ENCODE results near the gene USP22.

USP22 gene

GRCh38 chr17:21016826-21017225 is 26.0 kb downstream of the USP22 start:
- no peak for DNase-seq (ENCODE audit: low read depth in 1 of 2, low spot score in 1 of 2)
- no peak for TF ChIP-seq GABPA (IDR thresholded peaks at IDR 0.05; ENCODE audit: low read depth)
- TF ChIP-seq CTCF (IDR thresholded peaks at IDR 0.05; ENCODE audit: insufficient read depth, low read length), result no peak
- no peak for TF ChIP-seq POLR2AphosphoS5 (IDR thresholded peaks at IDR 0.05; ENCODE audit: low read depth)
- TF ChIP-seq REST (IDR thresholded peaks at IDR 0.05; ENCODE audit: insufficient replicate concordance, low read depth), result no peak
- no peak for TF ChIP-seq SPI1 (IDR thresholded peaks at IDR 0.05; ENCODE audit: borderline replicate concordance, low read depth)
- H3K4me3 ChIP-seq (replicated peaks; ENCODE audit: insufficient read depth, low read length), result no peak overlapping the region
- no peak overlapping the region for H3K27ac ChIP-seq (replicated peaks)
- no peaks in the 10 kb centered on the region for H3K27me3 ChIP-seq (ENCODE audit: insufficient read depth, poor library complexity, severe bottlenecking)

- Histone ChIP-seq H3K4me3 (replicated peaks; ENCODE audit: insufficient read depth, low read length) (no peak overlapping the region), H3K27me3 (ENCODE audit: insufficient read depth, poor library complexity, severe bottlenecking) (no peaks in the 10 kb centered on the region), H3K27ac (replicated peaks) (no peak overlapping the region)
- TF ChIP-seq GABPA (IDR thresholded peaks at IDR 0.05; ENCODE audit: low read depth) (no peak), REST (IDR thresholded peaks at IDR 0.05; ENCODE audit: insufficient replicate concordance, low read depth) (no peak), POLR2AphosphoS5 (IDR thresholded peaks at IDR 0.05; ENCODE audit: low read depth) (no peak)
- no peak for DNase-seq (ENCODE audit: low read depth in 1 of 2, low spot score in 1 of 2)
These were observed 27.2 kb downstream of the USP22 start for GRCh38 chr17:21015564-21015963.

GRCh38 chr17:21014498-21014897 is 28.3 kb downstream of the USP22 start:
- TF ChIP-seq CTCF (IDR thresholded peaks at IDR 0.05; ENCODE audit: insufficient read depth, low read length) (no peak), POLR2AphosphoS5 (IDR thresholded peaks at IDR 0.05; ENCODE audit: low read depth) (no peak), GABPA (IDR thresholded peaks at IDR 0.05; ENCODE audit: low read depth) (no peak), REST (IDR thresholded peaks at IDR 0.05; ENCODE audit: insufficient replicate concordance, low read depth) (no peak), SPI1 (IDR thresholded peaks at IDR 0.05; ENCODE audit: borderline replicate concordance, low read depth) (no peak)
- Histone ChIP-seq H3K27me3 (ENCODE audit: insufficient read depth, poor library complexity, severe bottlenecking) (no peaks in the 10 kb centered on the region), H3K27ac (replicated peaks) (no peak overlapping the region), H3K4me3 (replicated peaks; ENCODE audit: insufficient read depth, low read length) (no peak overlapping the region)
- no peak for DNase-seq (ENCODE audit: low read depth in 1 of 2, low spot score in 1 of 2)

GRCh38 chr17:21013983-21014382 is 28.8 kb downstream of the USP22 start:
- no peaks in the 10 kb centered on the region for H3K27me3 ChIP-seq (ENCODE audit: insufficient read depth, poor library complexity, severe bottlenecking)
- TF ChIP-seq GABPA (IDR thresholded peaks at IDR 0.05; ENCODE audit: low read depth), result no peak
- TF ChIP-seq CTCF (IDR thresholded peaks at IDR 0.05; ENCODE audit: insufficient read depth, low read length), result no peak
- TF ChIP-seq REST (IDR thresholded peaks at IDR 0.05; ENCODE audit: insufficient replicate concordance, low read depth), result no peak
- TF ChIP-seq SPI1 (IDR thresholded peaks at IDR 0.05; ENCODE audit: borderline replicate concordance, low read depth), result no peak
- no peak for TF ChIP-seq POLR2AphosphoS5 (IDR thresholded peaks at IDR 0.05; ENCODE audit: low read depth)
- no peak overlapping the region for H3K4me3 ChIP-seq (replicated peaks; ENCODE audit: insufficient read depth, low read length)
- no peak overlapping the region for H3K27ac ChIP-seq (replicated peaks)
- DNase-seq (ENCODE audit: low read depth in 1 of 2, low spot score in 1 of 2), result no peak
